Activated CD8-positive, alpha-beta T cell treated with anti-CD3 and anti-CD28 coated beads, Interleukin-2, amount 10 ng/mL, durations not matched to agents 7 days and 5 days (primary cell): ENCODE data around the gene KAZN. TPM values are rescaled to one million over a fixed set of nuclear protein-coding genes. Genes with fewer than 3 reads are reported as not detected.

Experiments
- ATAC-seq: fragments of 150-1000 bp; cut with Tn5 transposase; one replicate; pipeline ENCODE4 v1.10.0; 2021; ENCODE audit warnings: moderate library complexity
- CTCF ChIA-PET: fragments of 350-600 bp; sonication (Branson Sonifier 250); formaldehyde crosslinking; loops from one replicate; lab custom pipeline; 2021; ENCODE audit warnings: antibody characterized with exemption; lab: Charles Lee
- POLR2A ChIA-PET: fragments of 350-600 bp; sonication (Branson Sonifier 250); formaldehyde crosslinking; loops from one replicate; lab custom pipeline; 2021; ENCODE audit warnings: antibody characterized with exemption; lab: Charles Lee
- DNase-seq: peaks from one replicate; pipeline ENCODE4 v3.0.0-alpha.2; 2020
- H3K27ac Mint-ChIP-seq: one replicate; pipeline ENCODE4 v1.8.0; 2021; ENCODE audit warnings: mild to moderate bottlenecking, mixed read lengths
- H3K27me3 Mint-ChIP-seq: one replicate; pipeline ENCODE4 v1.8.0; 2021; ENCODE audit warnings: low read depth, mixed read lengths
- H3K36me3 Mint-ChIP-seq: one replicate; pipeline ENCODE4 v1.8.0; 2021; ENCODE audit warnings: low read depth, mixed read lengths
- H3K4me1 Mint-ChIP-seq: one replicate; pipeline ENCODE4 v1.8.0; 2021; ENCODE audit warnings: low read depth, mixed read lengths
- H3K4me3 Mint-ChIP-seq: one replicate; pipeline ENCODE4 v1.8.0; 2021; ENCODE audit warnings: mild to moderate bottlenecking, mixed read lengths
- H3K9me3 Mint-ChIP-seq: one replicate; pipeline ENCODE4 v1.8.0; 2022; ENCODE audit warnings: mixed read lengths; ENCODE audit not compliant: insufficient read depth
- total RNA-seq, 2 experiments: library from RNA; stranded (reverse); gene quantifications; one replicate each; pipeline ENCODE4 v1.2.3, GENCODE V29; 2021

KAZN gene
- total RNA-seq, 2 experiments from 2014 or later: 1.1 to 1.7 TPM

DNA sequence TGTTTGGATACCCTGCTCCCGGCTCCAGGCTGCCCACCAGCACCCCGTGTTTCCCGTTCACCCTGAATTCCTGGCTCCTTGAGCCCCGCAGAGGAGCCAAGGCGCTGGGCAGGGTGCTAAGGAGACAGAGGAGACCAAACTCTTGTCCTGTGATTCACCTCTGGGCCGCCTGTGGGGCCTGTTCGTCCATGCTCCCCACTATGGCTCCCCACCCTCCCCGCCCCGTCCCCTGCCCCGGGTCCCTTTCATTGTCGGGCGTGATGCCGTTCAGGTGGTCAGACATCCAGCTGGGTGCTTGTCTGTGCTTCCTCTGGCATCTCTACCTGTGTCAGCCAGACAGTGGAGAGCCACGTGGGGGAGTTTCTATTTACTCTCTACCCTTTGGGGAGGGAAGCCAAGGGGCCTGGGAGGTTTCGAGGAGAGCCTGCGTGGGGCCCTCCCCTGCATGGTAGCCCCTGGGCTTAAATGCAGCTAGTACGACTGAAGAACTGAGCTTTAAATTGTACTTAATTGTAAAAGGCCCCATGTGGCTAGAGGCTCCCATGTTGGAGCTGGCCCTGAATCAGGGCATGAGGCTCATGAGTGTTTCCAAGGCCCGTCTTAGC, 333.7 kb downstream of the KAZN start:
- no peak overlapping the region for H3K27ac Mint-ChIP-seq
- no peaks in the 10 kb centered on the region for H3K4me1 Mint-ChIP-seq
- no peaks in the 10 kb centered on the region for H3K9me3 Mint-ChIP-seq
- no peak for DNase-seq
- ChIA-PET POLR2A (no interaction called here), CTCF (interaction anchor here (0.6 kb wide), 1 partner anchor 162 kb away, joined by 4 read pairs; no protein-coding TSS in a partner anchor)
- peaks cover 6% of the 10 kb centered on the region for H3K27me3 Mint-ChIP-seq
- no peaks in the 10 kb centered on the region for H3K36me3 Mint-ChIP-seq
- ATAC-seq: no peak
- no peak overlapping the region for H3K4me3 Mint-ChIP-seq

DNA sequence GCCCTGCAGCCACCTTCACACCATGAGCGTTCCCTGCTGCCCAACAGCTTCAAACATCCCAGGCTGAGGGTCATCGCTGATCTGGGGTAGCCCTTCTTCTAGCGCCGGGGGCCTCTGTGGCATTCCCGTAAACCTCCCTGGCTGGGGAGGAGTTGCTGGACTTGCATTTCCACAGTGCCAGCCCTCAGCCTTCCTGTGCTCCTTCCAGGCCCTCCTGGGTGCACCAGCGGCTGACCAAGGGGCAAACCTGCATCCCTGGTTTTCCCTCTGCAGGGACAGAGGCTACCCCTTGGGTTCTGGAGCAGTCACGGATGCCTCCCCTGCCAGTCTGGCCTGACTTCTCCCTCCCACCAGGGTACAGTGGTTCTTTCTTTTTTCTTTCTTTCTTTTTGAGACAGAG, 336.4 kb downstream of the KAZN start:
- DNase-seq (no peak), ATAC-seq (no peak)
- Mint-ChIP-seq H3K27ac (no peak overlapping the region), H3K9me3 (no peaks in the 10 kb centered on the region), H3K36me3 (no peaks in the 10 kb centered on the region), H3K4me1 (no peaks in the 10 kb centered on the region), H3K27me3 (no peaks in the 10 kb centered on the region), H3K4me3 (no peak overlapping the region)
- POLR2A ChIA-PET: no interaction called here
- CTCF ChIA-PET: no interaction called here

DNA sequence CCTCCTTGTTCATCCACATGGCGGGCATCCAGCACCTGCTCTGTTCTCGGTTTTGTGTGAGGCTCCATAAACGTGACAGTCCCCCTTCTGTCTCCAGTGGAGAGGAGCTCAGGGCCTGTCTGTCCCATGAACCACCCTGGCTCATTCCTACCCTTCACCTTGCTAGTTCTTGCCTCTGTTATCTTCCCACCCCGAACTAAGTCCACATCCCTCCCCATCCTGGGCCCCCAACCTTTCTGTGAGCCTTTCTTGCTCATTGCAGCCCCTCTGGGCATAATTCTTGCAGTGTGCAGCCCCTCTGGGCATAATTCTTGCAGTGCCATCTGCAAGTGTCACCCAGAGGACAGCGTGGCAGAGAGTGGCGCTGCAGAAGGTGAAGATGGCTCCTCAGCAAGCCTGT, 338.3 kb downstream of the KAZN start:
- H3K27me3 Mint-ChIP-seq: no peaks in the 10 kb centered on the region
- no peak for DNase-seq
- no peak overlapping the region for H3K4me3 Mint-ChIP-seq
- ChIA-PET POLR2A (no interaction called here), CTCF (no interaction called here)
- H3K27ac Mint-ChIP-seq: no peak overlapping the region
- no peaks in the 10 kb centered on the region for H3K36me3 Mint-ChIP-seq
- no peaks in the 10 kb centered on the region for H3K9me3 Mint-ChIP-seq
- no peak for ATAC-seq
- H3K4me1 Mint-ChIP-seq: no peaks in the 10 kb centered on the region

DNA sequence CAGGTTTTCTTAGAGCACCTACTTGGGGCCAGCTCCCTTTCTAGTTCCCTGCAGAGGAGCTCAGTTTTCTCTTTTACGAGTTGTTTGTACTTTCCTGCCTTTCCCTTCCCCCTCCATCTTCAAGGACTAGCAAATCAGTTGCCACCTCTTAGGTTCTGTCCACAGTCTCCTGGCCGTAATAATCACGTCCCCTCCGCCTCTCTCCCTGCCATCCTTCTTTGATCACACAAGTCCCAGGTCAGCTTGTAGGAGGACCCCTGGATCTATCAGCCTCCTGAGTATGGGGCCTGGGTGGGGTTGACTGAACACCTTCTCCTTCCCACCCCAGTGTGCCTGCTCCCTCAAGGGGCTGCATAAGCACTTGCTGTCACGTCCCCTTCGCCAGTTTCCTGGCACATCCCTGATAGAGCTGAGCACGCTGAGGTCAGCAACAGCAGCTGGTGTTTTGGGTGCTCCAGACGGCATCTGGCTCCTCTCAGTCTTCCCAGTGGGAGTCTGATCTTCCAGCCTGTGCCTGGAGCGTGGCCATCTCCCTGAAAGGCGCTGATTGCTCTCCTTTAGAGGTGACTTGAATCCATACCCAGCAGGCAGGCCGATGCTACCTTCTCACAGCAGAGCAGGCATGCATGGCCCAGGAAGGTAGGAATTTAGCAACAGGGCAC, 338.9 kb downstream of the KAZN start:
- no peaks in the 10 kb centered on the region for H3K27me3 Mint-ChIP-seq
- H3K9me3 Mint-ChIP-seq: no peaks in the 10 kb centered on the region
- no peak for DNase-seq
- no peak for ATAC-seq
- H3K4me1 Mint-ChIP-seq: no peaks in the 10 kb centered on the region
- H3K36me3 Mint-ChIP-seq: no peaks in the 10 kb centered on the region
- POLR2A ChIA-PET: no interaction called here
- H3K27ac Mint-ChIP-seq: no peak overlapping the region
- CTCF ChIA-PET: no interaction called here
- H3K4me3 Mint-ChIP-seq: no peak overlapping the region

DNA sequence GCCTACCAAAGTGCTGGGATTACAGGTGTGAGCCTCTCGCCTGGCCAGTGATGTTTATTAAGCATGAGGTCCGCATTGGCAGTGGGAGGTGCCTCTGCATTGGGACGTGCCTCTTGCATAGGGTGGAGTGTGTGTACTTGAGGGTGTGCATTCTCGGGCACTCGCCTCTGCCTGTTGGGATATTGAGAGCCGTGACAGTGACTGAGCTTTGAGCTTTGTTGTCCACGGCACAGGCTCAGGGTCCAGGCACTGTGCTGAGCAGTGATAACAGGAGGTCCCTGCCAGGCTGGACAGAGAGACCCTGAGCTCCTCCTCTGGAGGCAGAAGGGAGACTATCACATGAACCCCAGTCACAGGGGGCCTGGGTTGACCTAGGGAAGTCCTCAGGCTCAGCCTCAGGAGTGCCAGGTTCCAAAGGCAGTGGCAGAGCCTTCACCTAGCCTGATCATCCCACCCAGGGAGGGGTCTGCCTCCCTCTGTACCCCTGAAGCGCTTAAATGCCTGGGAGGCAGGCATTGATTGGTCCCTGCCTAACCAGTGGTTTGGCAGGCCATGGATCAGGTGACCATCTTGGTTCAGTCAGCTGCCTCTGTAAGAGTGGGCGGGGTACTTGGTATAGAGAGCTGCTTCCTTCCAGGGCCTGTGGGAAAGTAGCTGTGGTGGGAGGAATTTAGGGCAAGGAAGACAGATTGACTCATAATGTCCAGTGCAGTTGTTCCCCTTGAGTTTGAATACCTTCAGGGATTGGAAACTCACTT, 341.2 kb downstream of the KAZN start:
- no peaks in the 10 kb centered on the region for H3K27me3 Mint-ChIP-seq
- no peaks in the 10 kb centered on the region for H3K36me3 Mint-ChIP-seq
- ChIA-PET CTCF (no interaction called here), POLR2A (no interaction called here)
- no peak overlapping the region for H3K27ac Mint-ChIP-seq
- no peaks in the 10 kb centered on the region for H3K4me1 Mint-ChIP-seq
- no peaks in the 10 kb centered on the region for H3K9me3 Mint-ChIP-seq
- no peak overlapping the region for H3K4me3 Mint-ChIP-seq
- no peak for DNase-seq
- no peak for ATAC-seq

DNA sequence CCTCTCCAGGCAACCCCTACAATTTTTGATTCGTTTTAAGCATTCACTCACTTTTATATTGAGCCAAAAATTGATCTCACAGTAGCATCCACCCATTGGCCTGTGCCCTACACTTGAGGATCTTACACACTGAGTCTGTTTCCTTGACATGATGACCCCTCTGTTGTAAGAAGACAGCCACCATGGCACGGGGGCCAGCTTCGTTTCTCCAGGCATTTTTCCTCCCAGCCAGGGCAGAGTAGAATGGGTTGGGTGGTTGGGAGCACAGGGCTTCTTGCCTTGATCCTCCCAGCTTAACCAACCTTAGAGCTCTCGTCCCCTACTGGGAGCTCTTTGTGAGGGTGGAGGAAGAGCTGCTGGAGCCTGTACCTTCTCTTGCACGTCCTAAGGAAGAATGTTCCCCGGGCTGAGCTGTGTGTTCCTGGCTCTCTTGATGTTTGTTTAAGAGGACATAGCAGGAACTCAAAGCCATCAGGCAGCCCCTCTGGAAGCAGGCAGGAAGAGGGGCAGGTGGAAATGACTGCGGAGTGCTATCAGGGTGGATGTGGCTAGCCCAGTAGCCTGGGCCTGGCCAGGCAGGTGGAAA, 341.9 kb downstream of the KAZN start:
- Mint-ChIP-seq H3K27me3 (no peaks in the 10 kb centered on the region), H3K4me1 (no peaks in the 10 kb centered on the region), H3K9me3 (no peaks in the 10 kb centered on the region), H3K36me3 (no peaks in the 10 kb centered on the region), H3K4me3 (no peak overlapping the region), H3K27ac (no peak overlapping the region)
- ChIA-PET CTCF (no interaction called here), POLR2A (no interaction called here)
- no peak for DNase-seq
- ATAC-seq: no peak

DNA sequence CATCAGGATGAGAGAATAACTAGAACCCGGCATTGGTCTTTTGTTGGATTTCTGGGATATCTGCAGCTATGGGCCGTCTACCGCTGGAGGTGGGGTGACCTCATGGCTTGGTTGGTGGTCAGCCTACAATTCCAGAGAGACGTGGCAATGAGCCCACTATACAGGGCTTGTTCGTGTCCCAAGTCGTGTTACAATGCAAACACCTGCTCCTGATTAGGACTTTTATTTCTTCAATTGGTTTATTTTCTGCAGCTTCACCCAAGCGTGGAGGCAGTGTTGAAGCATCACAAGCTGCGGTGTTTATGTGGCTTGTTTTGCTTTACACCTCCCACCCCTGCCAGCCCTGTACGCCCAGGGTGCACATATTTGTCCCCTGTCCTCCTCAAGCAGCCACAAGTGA, 343.4 kb downstream of the KAZN start:
- ChIA-PET CTCF (no interaction called here), POLR2A (no interaction called here)
- no peaks in the 10 kb centered on the region for H3K9me3 Mint-ChIP-seq
- no peaks in the 10 kb centered on the region for H3K4me1 Mint-ChIP-seq
- H3K36me3 Mint-ChIP-seq: no peaks in the 10 kb centered on the region
- no peaks in the 10 kb centered on the region for H3K27me3 Mint-ChIP-seq
- DNase-seq (no peak), ATAC-seq (no peak)
- no peak overlapping the region for H3K4me3 Mint-ChIP-seq
- no peak overlapping the region for H3K27ac Mint-ChIP-seq

DNA sequence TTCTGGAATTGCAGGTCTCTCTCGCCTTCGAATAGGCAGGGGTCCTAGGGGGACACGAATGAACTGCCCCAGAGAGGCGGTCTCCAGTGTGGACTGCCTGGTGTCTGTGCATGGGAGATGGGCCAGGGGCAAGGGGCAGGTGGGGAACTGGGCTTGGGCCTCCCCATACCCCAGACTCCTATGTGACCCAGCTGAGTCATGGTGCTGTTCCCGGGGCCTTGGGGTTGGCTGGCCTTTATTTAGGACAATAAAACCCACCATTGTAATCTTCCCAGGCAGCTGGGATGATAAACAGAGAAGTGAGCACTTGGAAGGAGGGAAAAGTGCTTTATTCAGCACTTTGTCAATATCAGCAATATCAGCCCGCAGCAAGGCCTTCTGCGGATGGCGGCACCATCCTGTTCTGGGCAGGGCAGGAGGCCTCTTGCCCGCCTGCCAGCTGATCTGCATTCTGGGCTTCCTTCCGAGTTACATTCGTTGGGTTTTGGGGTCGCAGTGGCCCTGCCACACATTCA, 346.0 kb downstream of the KAZN start:
- ChIA-PET POLR2A (no interaction called here), CTCF (no interaction called here)
- no peak for DNase-seq
- no peak overlapping the region for H3K27ac Mint-ChIP-seq
- H3K4me3 Mint-ChIP-seq: no peak overlapping the region
- no peaks in the 10 kb centered on the region for H3K27me3 Mint-ChIP-seq
- no peaks in the 10 kb centered on the region for H3K36me3 Mint-ChIP-seq
- H3K9me3 Mint-ChIP-seq: no peaks in the 10 kb centered on the region
- no peaks in the 10 kb centered on the region for H3K4me1 Mint-ChIP-seq
- ATAC-seq: no peak

DNA sequence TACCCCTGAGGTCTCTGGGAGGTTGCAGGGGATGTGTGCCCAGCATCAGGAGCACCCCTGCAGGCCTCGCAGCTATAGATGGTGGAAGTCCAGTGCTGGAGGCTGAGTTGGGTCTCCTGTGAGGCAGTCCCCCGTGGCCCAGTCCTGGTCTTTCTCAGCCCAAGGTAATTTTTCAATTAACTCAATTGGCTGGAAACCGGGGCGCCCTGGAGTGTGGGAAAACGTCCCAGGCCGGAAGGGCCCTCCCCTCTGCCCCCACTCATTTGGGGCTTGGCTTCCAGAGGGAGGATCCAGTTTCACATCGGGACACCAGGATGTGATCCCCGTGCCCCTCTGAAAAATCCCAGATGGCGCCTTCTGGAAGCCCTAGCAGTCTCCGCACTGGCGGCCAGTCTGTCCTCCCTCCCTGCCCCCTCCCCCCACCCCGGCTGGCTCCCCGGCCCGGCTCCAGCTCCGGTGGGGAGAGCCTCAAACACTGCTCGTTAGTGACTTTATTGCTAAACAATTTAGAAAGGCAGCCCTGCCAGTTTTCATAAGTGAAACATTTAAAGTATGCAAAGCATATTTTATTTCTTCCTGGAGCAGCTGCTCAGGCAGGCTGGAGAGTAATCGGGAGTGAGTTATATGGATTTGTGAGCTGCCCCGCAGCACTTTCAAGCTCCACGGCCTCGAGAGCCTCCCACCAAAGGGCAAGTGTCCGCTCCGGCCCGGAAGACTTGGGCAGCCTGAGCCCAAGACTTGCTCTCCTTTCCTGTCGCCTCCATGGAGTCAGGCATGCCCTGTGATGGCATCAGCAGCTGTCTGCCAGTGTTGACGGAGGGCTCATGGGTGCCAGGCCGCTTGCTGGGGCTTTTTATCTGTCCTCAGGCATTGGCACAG, 346.9 kb downstream of the KAZN start:
- H3K4me3 Mint-ChIP-seq: no peak overlapping the region
- CTCF ChIA-PET: no interaction called here
- ATAC-seq: no peak
- no peaks in the 10 kb centered on the region for H3K36me3 Mint-ChIP-seq
- no peak for DNase-seq
- no peaks in the 10 kb centered on the region for H3K27me3 Mint-ChIP-seq
- H3K9me3 Mint-ChIP-seq: no peaks in the 10 kb centered on the region
- H3K4me1 Mint-ChIP-seq: no peaks in the 10 kb centered on the region
- H3K27ac Mint-ChIP-seq: no peak overlapping the region
- POLR2A ChIA-PET: no interaction called here

DNA sequence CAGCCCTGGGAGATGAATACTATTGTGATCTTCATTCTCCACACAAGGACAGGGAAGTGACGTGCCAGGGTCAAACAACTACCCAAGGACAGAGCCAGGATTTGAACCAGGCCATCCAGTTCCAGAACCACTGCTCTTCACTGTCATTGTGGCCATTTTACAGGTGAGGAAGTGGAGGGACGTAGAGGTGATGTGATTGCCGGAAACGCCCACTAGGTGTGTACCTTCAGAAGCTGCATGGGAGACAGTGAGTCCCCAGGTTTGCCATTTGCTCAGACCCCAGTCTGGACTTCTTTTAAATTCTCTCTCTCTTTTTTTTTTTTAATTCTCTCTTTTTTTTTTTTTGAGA, 347.5 kb downstream of the KAZN start:
- ATAC-seq (no peak), DNase-seq (no peak)
- Mint-ChIP-seq H3K4me1 (no peaks in the 10 kb centered on the region), H3K27me3 (no peaks in the 10 kb centered on the region), H3K9me3 (no peaks in the 10 kb centered on the region), H3K27ac (no peak overlapping the region), H3K36me3 (no peaks in the 10 kb centered on the region), H3K4me3 (no peak overlapping the region)
- ChIA-PET CTCF (no interaction called here), POLR2A (no interaction called here)

DNA sequence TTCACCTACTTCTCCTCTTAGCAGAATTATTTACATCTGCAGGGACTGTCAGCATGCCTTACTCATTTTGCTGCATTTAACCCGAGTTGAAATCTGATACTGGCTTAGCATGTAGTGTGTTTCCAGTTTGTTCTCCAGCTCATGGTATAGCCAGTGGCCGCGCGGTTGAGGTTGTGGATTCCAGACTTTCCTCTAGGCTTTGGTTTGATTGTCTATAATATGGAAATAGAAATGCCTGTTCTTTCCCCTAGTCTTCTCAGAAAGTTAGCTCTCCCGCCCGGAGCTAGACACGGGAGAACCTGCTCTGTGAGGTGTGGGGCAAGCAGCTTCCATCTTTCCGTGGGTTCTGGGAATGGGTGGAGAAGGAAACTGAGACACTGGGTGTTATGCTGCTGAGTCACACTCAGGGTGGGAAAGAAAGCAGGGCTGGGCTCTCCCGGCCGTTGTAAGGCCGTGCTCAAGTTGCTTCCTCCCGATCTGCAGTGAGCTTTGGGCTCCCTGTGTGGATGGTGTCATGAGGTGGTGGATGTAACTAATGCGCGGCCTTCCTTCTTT, 348.3 kb downstream of the KAZN start:
- CTCF ChIA-PET: no interaction called here
- POLR2A ChIA-PET: no interaction called here
- H3K36me3 Mint-ChIP-seq: no peaks in the 10 kb centered on the region

More for the DNA sequence above, 348.3 kb downstream of the KAZN start:
- no peaks in the 10 kb centered on the region for H3K27me3 Mint-ChIP-seq
- H3K4me3 Mint-ChIP-seq: no peak overlapping the region
- DNase-seq: no peak
- no peak for ATAC-seq
- H3K9me3 Mint-ChIP-seq: no peaks in the 10 kb centered on the region
- H3K27ac Mint-ChIP-seq: no peak overlapping the region
- no peaks in the 10 kb centered on the region for H3K4me1 Mint-ChIP-seq
